Measurements from ENCODE around the gene LIN37. TPM values are rescaled to one million over a fixed set of nuclear protein-coding genes. Genes with fewer than 3 reads are reported as not detected.

The LIN37 gene
- total RNA-seq, 4 donors from 2014 or later = 7.5 to 12.2 (median 10.0) TPM

DNA sequence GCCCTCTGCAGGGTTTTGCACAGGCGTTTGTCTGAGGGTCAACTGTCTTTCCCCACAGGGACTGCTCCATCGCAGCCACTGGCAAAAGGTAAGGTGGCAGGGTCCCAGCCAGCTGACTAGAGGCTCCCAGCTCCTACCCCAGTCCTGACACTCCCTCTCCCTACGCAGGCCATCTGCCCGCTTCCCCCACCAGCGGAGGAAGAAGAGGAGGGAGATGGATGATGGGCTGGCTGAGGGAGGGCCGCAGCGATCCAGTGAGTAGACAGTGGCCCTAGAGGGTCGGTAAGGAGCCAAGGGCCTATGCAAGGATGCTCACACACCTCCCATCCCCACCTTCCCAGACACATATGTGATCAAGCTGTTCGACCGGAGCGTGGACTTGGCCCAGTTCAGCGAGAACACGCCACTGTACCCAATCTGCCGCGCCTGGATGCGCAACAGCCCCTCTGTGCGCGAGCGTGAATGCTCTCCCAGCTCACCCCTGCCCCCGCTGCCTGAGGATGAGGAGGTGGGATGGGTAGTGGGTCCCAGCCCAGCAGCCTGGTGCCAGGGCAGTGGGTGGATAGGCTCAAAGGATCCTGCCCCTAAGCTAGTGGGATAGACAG, 4.5 kb downstream of the LIN37 start:
- TF ChIP-seq, protein P1, sequence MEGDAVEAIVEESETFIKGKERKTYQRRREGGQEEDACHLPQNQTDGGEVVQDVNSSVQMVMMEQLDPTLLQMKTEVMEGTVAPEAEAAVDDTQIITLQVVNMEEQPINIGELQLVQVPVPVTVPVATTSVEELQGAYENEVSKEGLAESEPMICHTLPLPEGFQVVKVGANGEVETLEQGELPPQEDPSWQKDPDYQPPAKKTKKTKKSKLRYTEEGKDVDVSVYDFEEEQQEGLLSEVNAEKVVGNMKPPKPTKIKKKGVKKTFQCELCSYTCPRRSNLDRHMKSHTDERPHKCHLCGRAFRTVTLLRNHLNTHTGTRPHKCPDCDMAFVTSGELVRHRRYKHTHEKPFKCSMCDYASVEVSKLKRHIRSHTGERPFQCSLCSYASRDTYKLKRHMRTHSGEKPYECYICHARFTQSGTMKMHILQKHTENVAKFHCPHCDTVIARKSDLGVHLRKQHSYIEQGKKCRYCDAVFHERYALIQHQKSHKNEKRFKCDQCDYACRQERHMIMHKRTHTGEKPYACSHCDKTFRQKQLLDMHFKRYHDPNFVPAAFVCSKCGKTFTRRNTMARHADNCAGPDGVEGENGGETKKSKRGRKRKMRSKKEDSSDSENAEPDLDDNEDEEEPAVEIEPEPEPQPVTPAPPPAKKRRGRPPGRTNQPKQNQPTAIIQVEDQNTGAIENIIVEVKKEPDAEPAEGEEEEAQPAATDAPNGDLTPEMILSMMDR (IDR thresholded peaks at IDR 0.05; ENCODE audit: low read depth) = no peak

DNA sequence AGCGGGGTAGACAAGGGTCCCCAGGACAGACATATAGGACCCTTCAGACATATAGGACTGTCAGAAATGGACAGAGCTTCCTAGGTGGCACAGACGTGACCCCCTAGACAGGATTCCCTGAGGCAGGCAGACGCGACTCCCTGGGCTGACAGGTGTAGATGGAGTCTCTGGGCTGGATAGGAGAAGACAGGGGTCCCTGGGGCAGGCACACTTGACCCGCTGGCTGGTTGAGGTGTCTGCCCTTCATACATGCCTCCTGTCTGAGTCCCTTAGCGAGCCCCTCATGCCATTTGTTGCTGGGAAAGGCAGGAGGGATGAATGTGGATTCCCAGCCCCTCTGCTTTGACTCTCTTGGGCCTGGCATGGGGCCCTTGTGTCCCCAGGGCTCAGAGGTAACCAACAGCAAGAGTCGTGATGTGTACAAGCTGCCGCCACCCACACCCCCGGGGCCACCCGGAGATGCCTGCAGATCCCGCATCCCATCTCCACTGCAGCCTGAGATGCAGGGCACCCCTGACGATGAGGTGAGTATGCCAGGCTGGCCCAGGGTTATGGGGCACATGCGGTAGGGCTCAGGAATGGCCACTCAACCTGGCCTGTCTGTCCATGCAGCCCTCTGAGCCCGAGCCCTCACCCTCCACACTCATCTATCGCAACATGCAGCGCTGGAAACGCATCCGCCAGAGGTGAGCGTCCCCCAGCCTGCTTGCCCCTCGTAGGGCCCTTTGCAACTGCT, 5.4 kb downstream of the LIN37 start:
- TF ChIP-seq, protein P1 (IDR thresholded peaks at IDR 0.05; ENCODE audit: low read depth) = no peak

DNA sequence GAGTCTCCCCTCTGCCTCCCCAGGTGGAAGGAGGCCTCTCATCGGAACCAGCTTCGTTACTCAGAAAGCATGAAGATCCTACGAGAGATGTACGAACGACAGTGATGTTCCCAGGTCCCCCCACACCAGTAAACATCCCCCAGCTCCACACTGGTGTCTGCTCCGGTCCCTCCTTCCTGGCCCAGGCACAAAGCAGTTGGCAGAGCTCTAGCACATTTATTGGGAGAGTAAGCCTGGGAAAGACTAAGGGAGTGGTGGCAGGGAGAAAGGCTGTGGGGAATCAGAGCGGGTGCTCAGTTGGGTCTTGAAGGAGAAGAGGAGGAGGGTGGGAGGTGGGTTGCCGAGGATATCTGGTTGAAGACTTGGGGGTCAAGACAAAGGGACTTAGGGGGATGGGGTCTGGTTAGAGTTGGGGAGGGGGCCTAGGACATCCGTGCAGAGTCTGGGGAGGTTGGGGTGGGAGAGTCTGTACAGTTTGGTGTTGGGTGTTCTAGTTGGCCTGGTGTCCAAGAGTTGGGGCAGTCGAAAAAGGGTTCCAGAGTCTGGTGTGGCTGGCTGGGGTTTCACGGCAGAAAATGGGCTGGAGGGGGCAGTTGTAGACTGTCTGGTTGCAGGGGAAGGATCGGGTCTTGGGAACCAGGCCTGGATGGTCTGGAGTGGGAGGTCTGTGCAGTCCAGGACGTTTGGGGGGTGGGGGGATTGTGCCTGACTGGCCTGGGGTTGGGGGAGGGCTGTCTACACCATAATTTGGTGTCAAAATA, 6.2 kb downstream of the LIN37 start:
- TF ChIP-seq, protein P1 (IDR thresholded peaks at IDR 0.05; ENCODE audit: low read depth) = no peak

DNA sequence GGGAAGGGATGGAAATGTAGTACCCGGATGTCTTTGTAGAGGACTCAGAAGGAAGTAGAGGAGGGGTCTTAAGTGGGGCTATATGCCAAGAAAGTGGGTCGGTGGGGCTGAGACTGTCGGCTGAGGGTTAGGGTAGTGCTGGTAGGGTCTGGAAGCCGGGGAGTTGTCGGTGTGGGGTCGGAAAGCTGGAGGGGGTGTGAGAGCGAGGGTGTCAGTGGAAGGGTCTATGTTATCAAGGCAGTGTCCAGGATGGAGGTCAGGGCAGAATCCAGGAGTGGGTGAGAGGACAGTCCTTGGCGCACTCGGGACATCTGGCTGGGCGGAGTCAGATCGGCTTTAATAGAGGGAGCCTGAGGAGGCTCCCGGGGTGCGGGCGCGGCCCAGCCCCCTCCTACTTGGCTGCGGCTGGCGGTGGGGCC, 6.8 kb downstream of the LIN37 start:
- TF ChIP-seq, protein P1 (IDR thresholded peaks at IDR 0.05; ENCODE audit: low read depth) = no peak

DNA sequence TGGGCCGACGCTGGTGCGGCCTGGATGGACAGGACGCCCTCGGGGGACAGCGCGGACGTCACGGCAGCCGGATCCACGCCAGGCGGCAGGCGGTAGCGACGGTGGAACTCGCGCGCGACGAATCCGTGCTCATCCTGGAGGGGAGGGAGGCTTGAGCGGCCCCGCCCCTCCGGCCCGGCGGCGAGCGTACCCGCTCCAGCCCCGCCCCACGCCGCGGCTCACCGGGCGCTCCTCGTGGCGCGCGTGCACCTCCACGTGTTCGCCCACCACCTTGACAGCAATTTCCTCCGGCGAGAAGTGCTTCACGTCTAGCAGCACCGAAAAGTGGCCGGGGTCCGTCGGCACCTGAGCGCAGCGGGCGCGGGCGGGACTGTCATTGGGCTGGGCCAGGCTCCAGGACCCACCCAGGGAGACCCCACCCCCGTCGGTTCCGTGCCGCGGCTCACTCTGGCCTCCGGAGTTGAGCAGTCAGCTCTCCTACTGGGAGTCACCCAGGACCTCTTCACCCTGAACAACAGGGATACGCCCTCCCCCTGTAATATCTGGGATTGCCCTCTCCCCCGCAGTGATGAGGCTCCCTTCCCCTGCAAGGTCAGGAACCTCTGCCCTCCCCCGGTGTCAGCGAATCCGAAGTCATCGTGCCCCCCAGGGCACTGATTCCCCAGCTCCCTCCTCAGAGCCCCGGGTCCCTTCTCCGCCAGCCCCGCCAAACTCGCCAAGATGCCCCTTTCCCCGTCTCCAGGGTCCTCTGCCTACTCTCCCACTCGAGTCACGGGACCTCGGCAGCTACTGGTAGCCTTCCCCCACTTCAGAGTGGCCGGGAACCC, 7.4 kb downstream of the LIN37 start:
- TF ChIP-seq, protein P1 (IDR thresholded peaks at IDR 0.05; ENCODE audit: low read depth) = no peak

DNA sequence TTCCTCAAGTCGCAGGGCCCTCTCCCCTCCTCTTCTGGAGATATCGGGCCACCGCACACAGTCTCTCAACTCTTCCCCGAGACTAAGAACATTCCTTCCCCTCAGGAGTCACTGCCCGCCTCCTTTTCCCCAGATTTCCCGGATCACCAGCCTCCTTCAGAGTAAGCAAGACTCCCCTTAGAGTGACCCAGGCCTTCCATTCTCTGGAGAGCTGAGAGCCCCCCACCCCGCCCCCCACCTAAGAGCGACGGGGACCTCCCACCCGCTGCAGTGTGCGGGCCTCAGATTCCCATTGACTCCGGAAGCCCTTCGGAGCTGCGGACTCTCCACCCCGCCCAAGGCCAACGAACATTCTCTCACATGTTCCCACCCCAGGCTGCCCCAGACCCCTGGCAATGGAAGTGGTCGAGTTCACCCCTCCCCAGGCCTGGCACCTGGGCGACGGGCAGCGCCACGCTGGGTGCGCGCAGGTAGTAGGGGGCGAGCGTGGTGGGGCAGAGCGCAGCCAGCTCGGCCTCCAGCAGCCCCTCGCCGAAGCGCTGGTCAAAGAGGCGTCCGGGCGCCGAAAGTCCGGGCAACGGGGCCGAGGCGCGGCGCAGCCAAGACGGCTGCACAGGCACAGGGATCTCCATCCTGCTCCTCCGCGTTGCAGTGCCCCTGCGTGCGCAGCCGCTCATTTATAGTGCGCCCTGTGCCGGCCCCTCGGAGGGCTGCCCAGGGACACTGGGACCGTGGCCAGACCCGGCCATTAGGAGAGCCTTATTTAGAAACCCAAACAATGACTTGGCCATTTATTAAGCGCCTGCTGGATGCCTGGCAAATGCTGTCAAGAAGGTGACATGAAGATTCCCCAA, 8.2 kb downstream of the LIN37 start, which contains the start of gene HSPB6:
TSS of gene HSPB6 (minus strand) at position 653 of the 854 bp plus-strand sequence. CDS start at position 632, 21 bp downstream.
- TF ChIP-seq, protein P1 (IDR thresholded peaks at IDR 0.05; ENCODE audit: low read depth) = no peak
